ENCODE measurements around the gene TFAP2A.
A peak's percentile ranks its signal among the peaks of the same experiment; 100 is the strongest.

TFAP2A gene

GRCh38 chr6:10413850-10414738, 780 bp downstream of the TFAP2A start:
- Histone ChIP-seq H3K18ac (ENCODE audit: low read length) (peak overlapping the region; percentile 89), H2AFZ (ENCODE audit: insufficient read depth, low read length, poor library complexity) (peak overlapping the region; percentile 70), H4K8ac (ENCODE audit: low read depth, low read length) (peak overlapping the region; percentile 71), H3K14ac (ENCODE audit: low read length) (peak overlapping the region; percentile 98), H3K4me2 (ENCODE audit: low read length) (peak overlapping the region; percentile 94), H3K4me3 (ENCODE audit: low read depth, low read length) (peak overlapping the region; percentile 89), H3K4me1 (ENCODE audit: control insufficient read depth in 1 of 2, insufficient read depth in 2 of 2, low read length in 2 of 2) (peaks cover 5 to 19% of the 10 kb centered on the region in 2 experiments), H3K36me3 (ENCODE audit: control insufficient read depth in 1 of 2, insufficient read depth in 2 of 2, low read length in 2 of 2) (peaks cover 16 to 17% of the 10 kb centered on the region in 2 experiments), H4K91ac (ENCODE audit: low read depth, low read length) (peak overlapping the region; percentile 75), H2BK12ac (ENCODE audit: low read length) (no peak overlapping the region), H3K9ac (ENCODE audit: low read length) (peak overlapping the region; percentile 94), H3K27me3 (ENCODE audit: insufficient read depth, low read length) (no peaks in the 10 kb centered on the region), H3K79me2 (ENCODE audit: control insufficient read depth, insufficient read depth, low read length, poor library complexity) (peaks cover 77% of the 10 kb centered on the region), H3K4ac (ENCODE audit: low read depth, low read length) (peak overlapping the region; percentile 99), H3K23ac (ENCODE audit: low read length) (peak overlapping the region; percentile 55), H3K79me1 (ENCODE audit: low read length) (peaks cover 80% of the 10 kb centered on the region), H2BK120ac (ENCODE audit: insufficient read depth, low read length, poor library complexity) (peak overlapping the region; percentile 61), H2BK5ac (ENCODE audit: low read depth, low read length, poor library complexity) (peak overlapping the region; percentile 99), H3K9me3 (ENCODE audit: insufficient read depth, low read depth, low read length) (no peaks in the 10 kb centered on the region), H4K12ac (ENCODE audit: low read depth, low read length) (no peak overlapping the region), H2AK5ac (ENCODE audit: low read length) (peak overlapping the region; percentile 44), H3K27ac (ENCODE audit: low read depth, low read length) (peak overlapping the region; percentile 97)
- 100% methylated on average over 1 of the region's 37 CpGs for WGBS (ENCODE audit: extremely low coverage, insufficient coverage, insufficient read length)
- peak; percentile 53 to 74 for DNase-seq

- no peaks in the 10 kb centered on the region for H3K9me3 ChIP-seq (ENCODE audit: insufficient read depth, low read depth, low read length)
- H2AFZ ChIP-seq (ENCODE audit: insufficient read depth, low read length, poor library complexity) = no peak overlapping the region
- no peaks in the 10 kb centered on the region for H3K27me3 ChIP-seq (ENCODE audit: insufficient read depth, low read length)
- H3K9ac ChIP-seq (ENCODE audit: low read length) = peak overlapping the region; percentile 94
- H4K91ac ChIP-seq (ENCODE audit: low read depth, low read length) = peak overlapping the region; percentile 97
- peaks cover 16 to 17% of the 10 kb centered on the region in 2 experiments for H3K36me3 ChIP-seq (ENCODE audit: control insufficient read depth in 1 of 2, insufficient read depth in 2 of 2, low read length in 2 of 2)
- peak overlapping the region; percentile 98 for H3K14ac ChIP-seq (ENCODE audit: low read length)
- H2BK5ac ChIP-seq (ENCODE audit: low read depth, low read length, poor library complexity) = peak overlapping the region; percentile 99
- peak overlapping the region; percentile 94 for H3K4me2 ChIP-seq (ENCODE audit: low read length)
- peaks cover 72% of the 10 kb centered on the region for H3K79me2 ChIP-seq (ENCODE audit: control insufficient read depth, insufficient read depth, low read length, poor library complexity)
- H3K79me1 ChIP-seq (ENCODE audit: low read length) = peaks cover 74% of the 10 kb centered on the region
- H2BK12ac ChIP-seq (ENCODE audit: low read length) = peak overlapping the region; percentile 60
- H3K4ac ChIP-seq (ENCODE audit: low read depth, low read length) = peak overlapping the region; percentile 99
- H3K18ac ChIP-seq (ENCODE audit: low read length) = peak overlapping the region; percentile 99
- peak overlapping the region; percentile 99 for H2BK120ac ChIP-seq (ENCODE audit: insufficient read depth, low read length, poor library complexity)
- H3K4me3 ChIP-seq (ENCODE audit: low read depth, low read length) = peak overlapping the region; percentile 89
- H3K23ac ChIP-seq (ENCODE audit: low read length) = no peak overlapping the region
- H4K12ac ChIP-seq (ENCODE audit: low read depth, low read length) = peak overlapping the region; percentile 39
- peak overlapping the region; percentile 71 for H2AK5ac ChIP-seq (ENCODE audit: low read length)
- H4K8ac ChIP-seq (ENCODE audit: low read depth, low read length) = peak overlapping the region; percentile 71
- H3K27ac ChIP-seq (ENCODE audit: low read depth, low read length) = peak overlapping the region; percentile 97
- DNase-seq = no peak
- no CpG with 5 or more reads among the region's 31 CpGs for WGBS (ENCODE audit: extremely low coverage, insufficient coverage, insufficient read length)
- peaks cover 1 to 15% of the 10 kb centered on the region in 2 experiments for H3K4me1 ChIP-seq (ENCODE audit: control insufficient read depth in 1 of 2, insufficient read depth in 2 of 2, low read length in 2 of 2)
These were observed 1.5 kb downstream of the TFAP2A start for GRCh38 chr6:10413262-10413849.

- peak overlapping the region; percentile 99 for H3K4ac ChIP-seq (ENCODE audit: low read depth, low read length)
These were observed 2.2 kb downstream of the TFAP2A start for GRCh38 chr6:10412461-10413261.

GRCh38 chr6:10411971-10412460, 2.9 kb downstream of the TFAP2A start:
- Histone ChIP-seq H3K27ac (ENCODE audit: low read depth, low read length) (peak overlapping the region; percentile 89), H2BK5ac (ENCODE audit: low read depth, low read length, poor library complexity) (peak overlapping the region; percentile 86), H2BK120ac (ENCODE audit: insufficient read depth, low read length, poor library complexity) (peak overlapping the region; percentile 68), H3K4me2 (ENCODE audit: low read length) (peak overlapping the region; percentile 66), H3K9ac (ENCODE audit: low read length) (peak overlapping the region; percentile 85), H2AFZ (ENCODE audit: insufficient read depth, low read length, poor library complexity) (no peak overlapping the region), H3K18ac (ENCODE audit: low read length) (peak overlapping the region; percentile 23), H2BK12ac (ENCODE audit: low read length) (no peak overlapping the region), H4K8ac (ENCODE audit: low read depth, low read length) (peak overlapping the region; percentile 24), H3K79me2 (ENCODE audit: control insufficient read depth, insufficient read depth, low read length, poor library complexity) (peaks cover 62% of the 10 kb centered on the region), H2AK5ac (ENCODE audit: low read length) (no peak overlapping the region), H3K36me3 (ENCODE audit: control insufficient read depth in 1 of 2, insufficient read depth in 2 of 2, low read length in 2 of 2) (peaks cover 17% of the 10 kb centered on the region in 2 experiments), H3K4ac (ENCODE audit: low read depth, low read length) (peak overlapping the region; percentile 82), H3K9me3 (ENCODE audit: insufficient read depth, low read depth, low read length) (no peaks in the 10 kb centered on the region), H3K23ac (ENCODE audit: low read length) (no peak overlapping the region), H3K14ac (ENCODE audit: low read length) (no peak overlapping the region), H4K12ac (ENCODE audit: low read depth, low read length) (no peak overlapping the region), H3K79me1 (ENCODE audit: low read length) (peaks cover 62% of the 10 kb centered on the region), H3K4me1 (ENCODE audit: control insufficient read depth in 1 of 2, insufficient read depth in 2 of 2, low read length in 2 of 2) (peaks cover 0 to 9% of the 10 kb centered on the region in 2 experiments), H3K4me3 (ENCODE audit: low read depth, low read length) (peak overlapping the region; percentile 82), H4K91ac (ENCODE audit: low read depth, low read length) (peak overlapping the region; percentile 60), H3K27me3 (ENCODE audit: insufficient read depth, low read length) (no peaks in the 10 kb centered on the region)
- peak; percentile 72 to 79 for DNase-seq
- WGBS (ENCODE audit: extremely low coverage, insufficient coverage, insufficient read length) = no CpG with 5 or more reads among the region's 36 CpGs

More at GRCh38 chr6:10412461-10413261, 2.2 kb downstream of the TFAP2A start:
- no peak overlapping the region for H3K23ac ChIP-seq (ENCODE audit: low read length)
- H2AK5ac ChIP-seq (ENCODE audit: low read length) = peak overlapping the region; percentile 81
- peaks cover 0 to 13% of the 10 kb centered on the region in 2 experiments for H3K4me1 ChIP-seq (ENCODE audit: control insufficient read depth in 1 of 2, insufficient read depth in 2 of 2, low read length in 2 of 2)
- H4K91ac ChIP-seq (ENCODE audit: low read depth, low read length) = peak overlapping the region; percentile 97
- H3K36me3 ChIP-seq (ENCODE audit: control insufficient read depth in 1 of 2, insufficient read depth in 2 of 2, low read length in 2 of 2) = peaks cover 16 to 17% of the 10 kb centered on the region in 2 experiments
- H2BK12ac ChIP-seq (ENCODE audit: low read length) = peak overlapping the region; percentile 60
- peak overlapping the region; percentile 89 for H3K4me3 ChIP-seq (ENCODE audit: low read depth, low read length)
- H3K79me2 ChIP-seq (ENCODE audit: control insufficient read depth, insufficient read depth, low read length, poor library complexity) = peaks cover 68% of the 10 kb centered on the region
- peak overlapping the region; percentile 94 for H4K12ac ChIP-seq (ENCODE audit: low read depth, low read length)
- H3K79me1 ChIP-seq (ENCODE audit: low read length) = peaks cover 69% of the 10 kb centered on the region
- H2BK5ac ChIP-seq (ENCODE audit: low read depth, low read length, poor library complexity) = peak overlapping the region; percentile 99
- H3K9me3 ChIP-seq (ENCODE audit: insufficient read depth, low read depth, low read length) = no peaks in the 10 kb centered on the region
- peak; percentile 85 to 89 for DNase-seq
- WGBS (ENCODE audit: extremely low coverage, insufficient coverage, insufficient read length) = no CpG with 5 or more reads among the region's 82 CpGs
- peak overlapping the region; percentile 70 for H4K8ac ChIP-seq (ENCODE audit: low read depth, low read length)
- H3K27me3 ChIP-seq (ENCODE audit: insufficient read depth, low read length) = no peaks in the 10 kb centered on the region
- peak overlapping the region; percentile 99 for H2BK120ac ChIP-seq (ENCODE audit: insufficient read depth, low read length, poor library complexity)
- H3K9ac ChIP-seq (ENCODE audit: low read length) = peak overlapping the region; percentile 94
- peak overlapping the region; percentile 99 for H3K18ac ChIP-seq (ENCODE audit: low read length)
- peak overlapping the region; percentile 94 for H3K4me2 ChIP-seq (ENCODE audit: low read length)
- peak overlapping the region; percentile 97 for H3K27ac ChIP-seq (ENCODE audit: low read depth, low read length)
- H3K14ac ChIP-seq (ENCODE audit: low read length) = peak overlapping the region; percentile 98
- peak overlapping the region; percentile 76 for H2AFZ ChIP-seq (ENCODE audit: insufficient read depth, low read length, poor library complexity)

Measured in trophoblast cell (in vitro differentiated cells and primary cell).